Liver (tissue), 2 donors: Measurements from ENCODE around the gene SLC44A3.

Experiments
- FOXA1 ChIP-seq: IDR thresholded peaks from 2 replicates; pipeline ENCODE4 v1.6.1; 2016; ENCODE audit warnings: antibody characterized with exemption
- MAX ChIP-seq: IDR thresholded peaks from 2 replicates; pipeline ENCODE4 v1.6.1; 2016; ENCODE audit warnings: antibody characterized with exemption
- RAD21 ChIP-seq, 2 donors: IDR thresholded peaks; 2 replicates each; pipeline ENCODE4 v1.6.1; 2016; ENCODE audit warnings: antibody characterized with exemption in 2 of 2, mild to moderate bottlenecking in 2 of 2
- YY1 ChIP-seq: IDR thresholded peaks from 2 replicates; pipeline ENCODE4 v1.6.1; 2016; ENCODE audit warnings: antibody characterized with exemption, mild to moderate bottlenecking
- TF ChIP-seq, protein P1 (sequence below): IDR thresholded peaks from 2 replicates; pipeline ENCODE4 v1.6.1; 2016; ENCODE audit warnings: antibody characterized with exemption
- donor health status: healthy.

DNA sequence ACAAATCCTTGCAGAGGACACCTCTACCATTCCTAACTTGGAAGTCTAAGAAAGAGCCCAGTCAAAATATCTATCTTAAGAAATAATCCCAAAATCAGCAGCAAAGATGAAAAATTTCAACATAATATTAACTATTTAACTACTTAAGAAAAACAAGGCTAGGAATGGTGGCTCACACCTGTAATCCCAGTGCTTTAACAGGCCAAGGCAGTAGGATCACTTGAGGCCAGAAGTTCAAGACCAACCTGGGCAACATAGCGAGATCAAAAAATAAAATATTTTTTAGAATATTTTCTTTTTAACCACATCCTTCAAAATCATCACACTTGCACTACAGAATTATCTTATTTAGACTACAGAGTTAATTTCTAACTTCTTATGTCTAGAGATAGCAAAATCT, 101.8 kb downstream of the SLC44A3 start:
- TF ChIP-seq, protein P1, sequence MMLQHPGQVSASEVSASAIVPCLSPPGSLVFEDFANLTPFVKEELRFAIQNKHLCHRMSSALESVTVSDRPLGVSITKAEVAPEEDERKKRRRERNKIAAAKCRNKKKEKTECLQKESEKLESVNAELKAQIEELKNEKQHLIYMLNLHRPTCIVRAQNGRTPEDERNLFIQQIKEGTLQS: no peak
- TF ChIP-seq MAX (no peak), YY1 (no peak), RAD21 (IDR thresholded peaks at IDR 0.05) (no peak), FOXA1 (no peak)
